D721Med (cell line): ENCODE measurements around the gene ATF2.

ENCODE experiments used
- DNase-seq: peaks from one replicate; pipeline ENCODE4 v3.0.0; 2011; ENCODE audit warnings: low spot score; ENCODE audit not compliant: insufficient read length
- FAIRE-seq: peaks from 2 replicates; lab custom pipeline; 2011; peaks lifted over from hg19 to GRCh38; lab: Jason Lieb, UNC
- CTCF ChIP-seq: IDR thresholded peaks from 2 replicates; pipeline ENCODE4 v1.5.1; 2012; ENCODE audit warnings: mild to moderate bottlenecking, control low read depth; ENCODE audit not compliant: insufficient read depth; ENCODE audit errors: missing control alignments

ATF2 gene

DNA sequence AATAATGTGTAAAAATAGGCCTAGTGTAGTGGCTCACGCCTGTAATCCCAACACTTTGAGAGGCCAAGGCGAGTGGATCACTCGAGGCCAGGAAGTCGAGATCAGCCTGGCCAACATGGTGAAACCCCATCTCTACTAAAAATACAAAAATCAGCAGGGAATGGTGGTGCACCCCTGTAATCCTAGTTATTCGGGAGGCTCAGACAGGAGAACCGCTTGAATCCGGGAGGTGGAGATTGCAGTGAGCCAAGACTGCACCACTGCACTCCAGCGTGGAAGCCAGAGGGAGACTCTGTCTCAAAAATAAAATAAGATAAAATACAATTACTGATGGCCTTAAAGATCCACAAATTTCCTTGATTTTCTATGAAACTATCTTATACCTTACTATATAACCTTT is 3.8 kb downstream of the ATF2 start:
- DNase-seq, result no peak
- TF ChIP-seq CTCF, result no peak
- no peak for FAIRE-seq

GRCh38 chr2:175158894-175159293 is 9.1 kb downstream of the ATF2 start:
- FAIRE-seq, result no peak

DNA sequence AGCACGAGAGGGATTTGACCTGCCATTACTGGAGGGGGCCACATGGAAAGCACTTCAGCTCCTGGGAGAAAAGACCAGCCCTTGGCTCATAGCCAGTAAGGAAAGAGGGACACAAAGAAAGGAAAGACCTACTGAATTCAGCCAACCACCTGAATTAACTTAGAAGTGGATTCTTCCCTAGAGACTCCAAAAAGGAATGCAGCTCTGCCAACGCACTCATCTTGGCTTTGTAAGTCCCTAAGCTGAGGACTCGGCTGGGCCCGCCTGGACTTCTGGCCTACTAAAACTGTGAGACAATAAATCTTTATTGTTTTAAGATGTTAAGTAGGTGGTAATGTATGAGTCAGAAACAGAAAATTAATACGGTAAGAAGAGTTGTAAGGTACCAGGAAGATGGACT is 11.5 kb downstream of the ATF2 start:
- DNase-seq, result no peak
- TF ChIP-seq CTCF, result no peak
- FAIRE-seq, result no peak

More at GRCh38 chr2:175158894-175159293, 9.1 kb downstream of the ATF2 start:
- no peak for TF ChIP-seq CTCF
- no peak for DNase-seq

GRCh38 chr2:175154661-175155082 is 13.3 kb downstream of the ATF2 start:
- FAIRE-seq, result no peak
- TF ChIP-seq CTCF, result no peak
- DNase-seq, result no peak

GRCh38 chr2:175152242-175152641 is 15.8 kb downstream of the ATF2 start:
- DNase-seq, result no peak
- TF ChIP-seq CTCF, result no peak
- FAIRE-seq, result no peak

DNA sequence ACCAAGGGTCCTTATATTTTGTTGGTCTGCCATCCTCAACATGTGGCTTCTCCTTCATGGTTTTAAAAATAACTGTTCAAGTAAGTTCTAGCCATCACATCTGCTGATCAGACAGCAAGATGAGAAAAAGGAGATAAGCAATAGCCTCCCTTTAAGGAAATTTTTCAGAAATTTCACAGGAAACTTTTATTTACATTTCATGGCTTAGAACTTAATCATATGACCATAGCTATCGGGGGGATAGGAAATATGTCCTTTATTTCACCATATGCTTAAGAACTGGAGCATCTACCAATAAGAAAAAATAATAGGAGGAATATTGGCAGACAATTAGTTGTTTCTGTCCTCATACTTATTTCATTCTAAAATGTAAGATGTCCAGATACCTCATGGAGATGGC is 16.2 kb downstream of the ATF2 start:
- DNase-seq (no peak), FAIRE-seq (no peak)
- TF ChIP-seq CTCF, result no peak

GRCh38 chr2:175147186-175147585 is 20.8 kb downstream of the ATF2 start:
- FAIRE-seq (no peak), DNase-seq (no peak)
- TF ChIP-seq CTCF, result no peak
